Fibroblast of lung (primary cell): ENCODE results near the gene KIAA1958.

ENCODE experiments used
- EZH2 ChIP-seq: IDR thresholded peaks from 2 replicates; pipeline ENCODE4 v1.5.1; 2012; ENCODE audit warnings: low read length, control low read depth, mild to moderate bottlenecking; ENCODE audit errors: missing control alignments
- TF ChIP-seq, protein P1 (sequence below), 2 donors: IDR thresholded peaks in 1 of 2; conservative IDR thresholded peaks in 1 of 2; 1 replicate in 1 of 2; 2 replicates in 1 of 2; pipeline ENCODE4 v1.5.1; 2011 to 2012; ENCODE audit warnings: low read length in 2 of 2, control low read depth in 1 of 2, inconsistent platforms in 1 of 2, low read depth in 1 of 2, mild to moderate bottlenecking in 1 of 2

DNA sequence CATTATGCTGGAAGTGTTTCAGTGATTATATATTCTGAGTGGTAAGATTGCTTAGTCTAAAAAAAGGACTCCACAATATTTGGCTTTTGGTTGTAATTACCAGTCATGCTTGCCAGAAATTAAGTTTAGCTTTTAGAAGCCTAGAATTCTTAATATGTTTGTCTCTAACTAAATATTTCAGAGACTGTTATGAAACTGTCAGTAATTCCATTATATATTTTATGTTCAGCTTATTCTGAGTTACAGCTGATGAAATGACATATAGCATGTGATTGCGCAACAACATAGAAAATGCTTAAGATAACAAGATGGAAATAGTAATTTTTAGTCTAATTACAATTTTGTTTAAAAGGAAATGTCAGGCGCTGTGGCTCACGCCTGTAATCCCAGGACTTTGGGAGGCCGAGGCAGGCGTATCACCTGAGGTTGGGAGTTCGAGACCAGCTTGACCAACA lies 44.2 kb downstream of the KIAA1958 start:
- TF ChIP-seq, protein P1, sequence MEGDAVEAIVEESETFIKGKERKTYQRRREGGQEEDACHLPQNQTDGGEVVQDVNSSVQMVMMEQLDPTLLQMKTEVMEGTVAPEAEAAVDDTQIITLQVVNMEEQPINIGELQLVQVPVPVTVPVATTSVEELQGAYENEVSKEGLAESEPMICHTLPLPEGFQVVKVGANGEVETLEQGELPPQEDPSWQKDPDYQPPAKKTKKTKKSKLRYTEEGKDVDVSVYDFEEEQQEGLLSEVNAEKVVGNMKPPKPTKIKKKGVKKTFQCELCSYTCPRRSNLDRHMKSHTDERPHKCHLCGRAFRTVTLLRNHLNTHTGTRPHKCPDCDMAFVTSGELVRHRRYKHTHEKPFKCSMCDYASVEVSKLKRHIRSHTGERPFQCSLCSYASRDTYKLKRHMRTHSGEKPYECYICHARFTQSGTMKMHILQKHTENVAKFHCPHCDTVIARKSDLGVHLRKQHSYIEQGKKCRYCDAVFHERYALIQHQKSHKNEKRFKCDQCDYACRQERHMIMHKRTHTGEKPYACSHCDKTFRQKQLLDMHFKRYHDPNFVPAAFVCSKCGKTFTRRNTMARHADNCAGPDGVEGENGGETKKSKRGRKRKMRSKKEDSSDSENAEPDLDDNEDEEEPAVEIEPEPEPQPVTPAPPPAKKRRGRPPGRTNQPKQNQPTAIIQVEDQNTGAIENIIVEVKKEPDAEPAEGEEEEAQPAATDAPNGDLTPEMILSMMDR (conservative IDR thresholded peaks at IDR 0.05 in 1 of 2, IDR thresholded peaks at IDR 0.05 in 1 of 2; ENCODE audit: low read depth in 1 of 2, low read length in 2 of 2) = no peak
- TF ChIP-seq EZH2 = no peak
